Measurements from ENCODE around the gene HOXA7.
A peak's percentile ranks its signal among the peaks of the same experiment; 100 is the strongest.

Gene HOXA7

DNA sequence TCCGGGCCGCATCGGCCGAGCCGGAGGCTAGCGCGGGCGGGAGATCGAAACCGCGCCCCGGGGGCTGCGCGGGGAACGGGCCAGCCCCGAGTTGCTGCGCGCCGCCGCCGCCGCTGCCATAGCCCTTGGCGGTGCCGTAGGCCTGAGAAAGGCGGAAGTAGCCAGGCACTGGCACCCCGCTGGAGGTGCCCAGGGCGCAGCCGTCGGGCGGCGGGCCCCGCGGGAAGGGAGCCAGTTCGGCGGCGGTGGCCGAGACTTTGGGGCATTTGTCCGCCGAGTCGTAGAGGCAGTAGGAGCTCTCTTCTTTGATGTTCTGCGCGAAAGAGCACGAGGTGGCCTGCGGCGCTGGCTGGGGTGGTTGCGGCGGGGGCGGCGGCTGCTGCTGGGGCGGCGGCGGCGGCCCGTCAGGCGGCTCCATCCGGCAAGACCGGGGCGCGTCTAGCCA, 17.1 kb upstream of the HOXA7 start:
- Histone ChIP-seq H3K4me1 (ENCODE audit: control insufficient read depth, insufficient read depth, low read length, poor library complexity, severe bottlenecking) (peaks cover 3% of the 10 kb centered on the region), H3K36me3 (ENCODE audit: control insufficient read depth, insufficient read depth, low read length) (no peaks in the 10 kb centered on the region), H3K9me3 (ENCODE audit: control insufficient read depth, low read length) (no peaks in the 10 kb centered on the region), H3K27ac (ENCODE audit: low read depth, low read length, severe bottlenecking) (no peak overlapping the region), H3K4me3 (ENCODE audit: extremely low read depth, insufficient read depth, low read length, poor library complexity, severe bottlenecking) (peak overlapping the region; percentile 26)
- 1% methylated on average over 26 to 47 of the region's 59 CpGs for WGBS, 2 experiments (ENCODE audit: insufficient coverage in 2 of 2)

DNA sequence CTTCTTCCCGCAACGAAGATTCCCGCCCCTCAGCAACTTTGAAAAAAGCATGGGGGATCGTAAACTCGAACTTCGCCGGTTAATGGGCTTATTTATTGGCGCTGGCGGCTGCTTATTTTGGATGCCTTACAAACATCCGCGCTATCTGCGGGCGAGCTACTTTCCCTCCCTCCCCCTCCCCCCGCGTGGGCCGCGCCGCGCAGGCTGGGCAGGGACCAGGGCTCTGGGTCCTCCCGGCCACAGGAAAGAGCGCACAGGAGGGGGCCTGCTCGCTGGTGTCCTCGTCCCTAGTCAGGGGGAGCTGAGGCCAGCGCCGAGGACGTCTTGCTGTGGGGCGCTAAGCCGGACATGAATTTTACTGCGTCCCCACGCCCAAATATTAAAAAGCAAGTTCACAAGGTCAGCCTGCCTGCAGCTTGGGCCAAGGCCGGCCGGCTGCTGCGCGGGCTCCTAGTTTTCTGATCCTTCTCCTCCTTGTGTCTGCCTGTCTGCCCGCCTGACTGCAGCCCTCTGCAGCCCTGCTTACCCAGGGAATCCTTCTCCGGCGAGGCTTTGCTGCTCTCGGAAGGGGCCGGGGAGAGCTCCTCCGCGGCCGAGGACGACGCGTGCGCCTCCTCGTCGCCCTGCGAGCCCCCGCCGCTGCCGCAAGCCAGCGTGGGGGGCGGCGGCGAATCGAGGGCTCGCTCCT, 16.5 kb upstream of the HOXA7 start:
- no peaks in the 10 kb centered on the region for H3K36me3 ChIP-seq (ENCODE audit: control insufficient read depth, insufficient read depth, low read length)
- 1 to 2% methylated on average over 36 to 48 of the region's 58 CpGs for WGBS, 2 experiments (ENCODE audit: insufficient coverage in 2 of 2)
- H3K9me3 ChIP-seq (ENCODE audit: control insufficient read depth, low read length), result no peaks in the 10 kb centered on the region
- peak overlapping the region; percentile 29 for H3K27ac ChIP-seq (ENCODE audit: low read depth, low read length, severe bottlenecking)
- H3K4me3 ChIP-seq (ENCODE audit: extremely low read depth, insufficient read depth, low read length, poor library complexity, severe bottlenecking), result peak overlapping the region; percentile 26
- H3K4me1 ChIP-seq (ENCODE audit: control insufficient read depth, insufficient read depth, low read length, poor library complexity, severe bottlenecking), result peaks cover 3% of the 10 kb centered on the region

DNA sequence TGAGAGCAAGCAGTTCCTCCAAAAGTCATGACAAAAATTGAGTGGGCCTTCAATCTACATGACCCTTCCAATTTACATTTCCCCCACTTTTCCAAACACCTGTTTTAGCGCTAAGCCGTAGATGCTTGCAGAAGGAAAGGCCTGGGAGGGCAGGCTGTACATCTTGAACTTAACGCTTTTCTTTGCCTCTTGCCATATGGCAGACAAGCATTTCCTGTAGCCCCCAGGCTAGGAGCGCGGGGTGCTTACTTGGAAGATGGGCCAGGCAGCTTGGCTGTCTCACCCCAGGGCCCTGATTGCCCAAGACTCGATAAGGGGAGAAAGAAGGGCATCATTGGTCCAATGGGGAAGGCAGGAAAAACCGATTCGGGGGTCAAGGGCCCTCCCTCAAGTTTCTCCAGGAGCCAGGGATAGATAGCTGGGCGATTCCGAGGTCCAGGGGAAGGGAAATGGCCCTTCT, 15.9 kb upstream of the HOXA7 start:
- Histone ChIP-seq H3K27ac (ENCODE audit: low read depth, low read length, severe bottlenecking) (peak overlapping the region; percentile 29), H3K9me3 (ENCODE audit: control insufficient read depth, low read length) (no peaks in the 10 kb centered on the region), H3K36me3 (ENCODE audit: control insufficient read depth, insufficient read depth, low read length) (no peaks in the 10 kb centered on the region), H3K4me1 (ENCODE audit: control insufficient read depth, insufficient read depth, low read length, poor library complexity, severe bottlenecking) (peaks cover 3% of the 10 kb centered on the region), H3K4me3 (ENCODE audit: extremely low read depth, insufficient read depth, low read length, poor library complexity, severe bottlenecking) (no peak overlapping the region)
- WGBS, 2 experiments (ENCODE audit: insufficient coverage in 2 of 2), result 5 to 7% methylated on average over 10 of the region's 10 CpGs

DNA sequence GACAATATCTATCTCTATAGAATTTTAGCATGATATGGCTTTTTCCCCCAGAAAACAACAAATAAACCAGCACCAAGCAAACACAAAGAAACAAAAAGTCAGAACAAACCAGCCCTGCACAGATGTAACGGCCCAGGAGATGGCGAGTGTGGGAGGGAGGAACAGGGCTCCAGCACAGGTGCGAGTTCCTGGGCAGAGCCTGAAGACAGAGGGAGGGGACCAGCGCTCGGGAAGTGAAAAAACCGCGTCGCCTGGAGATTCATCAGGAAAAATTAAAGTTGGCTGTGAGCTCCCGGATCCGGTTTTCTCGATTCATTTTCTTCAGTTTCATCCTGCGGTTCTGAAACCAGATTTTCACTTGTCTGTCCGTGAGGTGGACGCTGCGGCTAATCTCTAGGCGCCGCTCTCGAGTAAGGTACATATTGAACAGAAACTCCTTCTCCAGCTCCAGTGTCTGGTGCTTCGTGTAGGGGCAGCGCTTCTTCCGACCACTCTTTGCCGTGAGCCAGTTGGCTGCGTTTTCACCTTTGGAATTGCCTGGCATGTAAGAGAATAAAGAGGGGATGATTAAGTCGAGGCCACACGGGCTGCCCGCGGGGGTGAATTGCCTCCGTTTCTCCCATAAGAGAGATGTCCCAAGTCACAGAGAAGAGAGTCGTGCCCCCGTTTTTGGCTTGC, 15.3 kb upstream of the HOXA7 start:
- no peaks in the 10 kb centered on the region for H3K9me3 ChIP-seq (ENCODE audit: control insufficient read depth, low read length)
- H3K4me3 ChIP-seq (ENCODE audit: extremely low read depth, insufficient read depth, low read length, poor library complexity, severe bottlenecking), result peak overlapping the region; percentile 2
- no peaks in the 10 kb centered on the region for H3K36me3 ChIP-seq (ENCODE audit: control insufficient read depth, insufficient read depth, low read length)
- H3K4me1 ChIP-seq (ENCODE audit: control insufficient read depth, insufficient read depth, low read length, poor library complexity, severe bottlenecking), result peaks cover 4% of the 10 kb centered on the region
- WGBS, 2 experiments (ENCODE audit: insufficient coverage in 2 of 2), result 3 to 5% methylated on average over 27 to 29 of the region's 30 CpGs
- H3K27ac ChIP-seq (ENCODE audit: low read depth, low read length, severe bottlenecking), result no peak overlapping the region

DNA sequence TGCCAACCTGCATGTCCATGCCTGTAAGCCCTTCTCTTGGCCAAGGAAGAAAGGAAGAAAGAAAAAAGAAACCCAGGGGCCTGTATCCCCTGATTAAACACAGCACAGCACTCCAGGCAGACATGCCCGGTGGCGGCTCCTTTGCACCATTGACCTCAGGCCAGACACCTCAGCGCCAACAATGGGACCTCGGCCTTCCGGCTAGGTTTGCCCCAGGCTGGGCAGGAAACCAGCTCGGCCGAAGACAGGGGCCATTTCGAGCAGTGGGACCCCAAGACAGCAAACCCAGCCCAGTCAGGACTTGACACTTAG, 14.8 kb upstream of the HOXA7 start:
- WGBS, 2 experiments (ENCODE audit: insufficient coverage in 2 of 2), result 0% methylated on average over 6 to 7 of the region's 8 CpGs
- H3K4me1 ChIP-seq (ENCODE audit: control insufficient read depth, insufficient read depth, low read length, poor library complexity, severe bottlenecking), result peaks cover 5% of the 10 kb centered on the region
- H3K36me3 ChIP-seq (ENCODE audit: control insufficient read depth, insufficient read depth, low read length), result no peaks in the 10 kb centered on the region
- no peak overlapping the region for H3K4me3 ChIP-seq (ENCODE audit: extremely low read depth, insufficient read depth, low read length, poor library complexity, severe bottlenecking)
- H3K9me3 ChIP-seq (ENCODE audit: control insufficient read depth, low read length), result no peaks in the 10 kb centered on the region
- H3K27ac ChIP-seq (ENCODE audit: low read depth, low read length, severe bottlenecking), result no peak overlapping the region

DNA sequence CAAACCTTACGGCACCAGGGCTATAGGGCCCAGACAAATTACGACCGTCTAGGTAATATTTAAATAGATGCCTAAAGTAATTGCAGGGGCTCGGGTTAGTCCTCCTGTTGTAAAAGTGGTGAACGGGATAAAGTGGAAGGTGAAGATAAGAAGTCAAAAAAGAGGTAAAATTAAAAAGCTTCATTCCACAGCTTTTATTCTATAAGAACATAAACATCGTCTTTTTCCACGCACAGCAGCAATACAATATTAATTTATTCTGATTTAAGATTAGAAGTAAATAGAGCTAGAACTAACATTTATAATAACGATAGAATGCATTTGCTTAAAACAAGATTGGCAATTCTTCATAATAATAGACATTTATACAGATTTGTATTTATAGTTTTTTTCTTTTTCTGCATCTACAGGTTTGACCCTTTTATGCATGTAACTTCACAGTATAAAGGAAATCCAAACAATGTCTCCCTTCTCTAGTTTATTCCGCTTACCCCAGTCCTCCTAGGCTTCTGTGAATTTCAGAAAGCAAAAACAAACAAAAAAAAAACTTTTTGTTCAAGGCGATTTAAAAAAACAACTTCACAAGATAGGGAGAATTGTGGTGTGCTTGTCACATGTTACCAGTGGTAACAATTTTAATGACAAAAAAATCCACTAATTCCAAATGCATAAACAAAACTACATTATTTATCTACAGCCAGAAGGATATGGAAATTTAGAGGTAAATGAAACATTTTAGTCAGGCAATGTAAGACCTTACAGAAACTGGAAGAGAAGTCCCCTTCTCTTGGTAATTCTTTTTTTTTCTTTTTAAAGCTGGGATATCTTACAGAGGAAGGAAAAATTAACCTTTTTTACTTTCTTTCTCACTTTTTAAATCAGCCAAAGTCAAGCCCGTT, 14.2 kb upstream of the HOXA7 start:
- 6 to 30% methylated on average over 2 to 3 of the region's 11 CpGs for WGBS, 2 experiments (ENCODE audit: insufficient coverage in 2 of 2)
- no peaks in the 10 kb centered on the region for H3K36me3 ChIP-seq (ENCODE audit: control insufficient read depth, insufficient read depth, low read length)
- H3K4me1 ChIP-seq (ENCODE audit: control insufficient read depth, insufficient read depth, low read length, poor library complexity, severe bottlenecking), result peaks cover 5% of the 10 kb centered on the region
- H3K27ac ChIP-seq (ENCODE audit: low read depth, low read length, severe bottlenecking), result no peak overlapping the region
- no peaks in the 10 kb centered on the region for H3K9me3 ChIP-seq (ENCODE audit: control insufficient read depth, low read length)
- peak overlapping the region; percentile 23 for H3K4me3 ChIP-seq (ENCODE audit: extremely low read depth, insufficient read depth, low read length, poor library complexity, severe bottlenecking)

DNA sequence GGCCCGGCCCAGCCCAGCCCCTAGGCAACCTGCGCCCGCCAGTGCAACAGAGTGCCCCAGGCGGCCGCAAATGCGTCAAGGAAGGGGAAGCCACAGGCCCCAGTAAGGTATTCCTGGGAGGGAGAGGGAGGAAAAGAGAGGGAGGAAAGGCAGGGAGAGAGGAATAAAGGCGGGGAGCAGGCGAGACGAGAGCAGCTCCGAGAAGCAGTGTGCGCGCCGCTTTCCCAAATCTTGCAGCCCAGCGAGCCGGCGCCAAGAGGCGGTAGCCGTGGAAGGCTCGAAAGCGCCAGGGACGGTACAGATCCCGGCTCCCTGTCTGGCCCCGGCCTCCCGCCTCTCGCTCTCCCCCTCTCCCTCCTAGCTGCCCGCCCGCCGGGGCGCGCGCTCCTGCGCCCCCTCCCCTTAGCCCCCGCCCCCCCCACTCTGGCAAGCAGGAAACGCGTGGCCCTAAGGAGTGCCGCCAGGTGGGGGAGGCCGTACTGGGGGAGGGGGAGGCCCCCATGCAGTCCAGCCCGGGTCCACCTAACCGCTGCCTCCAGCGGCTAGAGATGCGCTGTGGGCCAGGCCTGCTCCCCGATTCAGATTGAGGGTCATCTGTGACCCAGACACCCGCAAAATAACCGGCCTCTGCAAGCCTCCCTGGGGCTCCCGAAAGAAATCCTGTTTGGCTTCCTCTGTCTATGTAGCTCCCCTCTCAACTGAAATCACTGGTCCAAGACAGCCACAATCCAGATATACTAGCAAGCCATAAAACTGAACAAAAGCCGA, 13.4 kb upstream of the HOXA7 start:
- Histone ChIP-seq H3K36me3 (ENCODE audit: control insufficient read depth, insufficient read depth, low read length) (no peaks in the 10 kb centered on the region), H3K4me3 (ENCODE audit: extremely low read depth, insufficient read depth, low read length, poor library complexity, severe bottlenecking) (peak overlapping the region; percentile 23), H3K27ac (ENCODE audit: low read depth, low read length, severe bottlenecking) (no peak overlapping the region), H3K4me1 (ENCODE audit: control insufficient read depth, insufficient read depth, low read length, poor library complexity, severe bottlenecking) (peaks cover 5% of the 10 kb centered on the region), H3K9me3 (ENCODE audit: control insufficient read depth, low read length) (no peaks in the 10 kb centered on the region)
- WGBS, 2 experiments (ENCODE audit: insufficient coverage in 2 of 2), result 1 to 2% methylated on average over 25 to 26 of the region's 46 CpGs

DNA sequence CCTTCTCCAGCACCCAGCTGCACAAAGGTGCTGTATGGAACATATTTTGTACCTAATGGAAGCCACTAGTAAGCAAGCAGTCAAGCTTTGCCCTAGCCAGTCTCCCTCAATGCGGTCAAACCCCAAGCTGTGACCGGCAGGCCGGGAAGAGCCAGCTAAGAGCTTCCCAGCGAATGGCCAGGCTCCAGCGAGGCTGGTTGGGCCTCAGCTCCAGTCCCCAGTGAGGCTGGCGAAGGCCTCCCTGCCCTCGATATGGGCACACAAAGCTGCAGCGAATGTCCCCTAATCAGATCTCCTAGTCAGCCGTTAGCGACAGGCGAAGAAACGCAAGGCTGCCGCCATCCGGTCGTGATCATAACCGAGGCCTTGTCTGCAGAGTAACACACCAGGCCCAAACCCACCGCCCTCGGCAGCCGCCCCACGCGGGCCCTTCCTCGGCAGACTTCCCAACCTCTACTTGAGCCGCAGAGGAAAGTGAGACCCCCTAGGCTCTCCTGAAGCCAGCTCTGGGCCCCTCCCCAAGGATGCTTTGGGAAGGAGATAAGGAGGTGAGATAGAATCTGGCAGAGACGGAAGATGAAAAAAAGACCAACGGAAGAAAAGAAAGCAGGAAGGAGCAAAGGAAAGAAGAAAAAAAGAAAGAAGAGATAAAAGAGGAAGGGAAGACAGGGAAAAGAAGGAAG, 11.9 kb upstream of the HOXA7 start:
- no peaks in the 10 kb centered on the region for H3K36me3 ChIP-seq (ENCODE audit: control insufficient read depth, insufficient read depth, low read length)
- H3K4me1 ChIP-seq (ENCODE audit: control insufficient read depth, insufficient read depth, low read length, poor library complexity, severe bottlenecking), result peaks cover 2% of the 10 kb centered on the region
- H3K9me3 ChIP-seq (ENCODE audit: control insufficient read depth, low read length), result no peaks in the 10 kb centered on the region
- H3K27ac ChIP-seq (ENCODE audit: low read depth, low read length, severe bottlenecking), result no peak overlapping the region
- peak overlapping the region; percentile 14 for H3K4me3 ChIP-seq (ENCODE audit: extremely low read depth, insufficient read depth, low read length, poor library complexity, severe bottlenecking)
- WGBS, 2 experiments (ENCODE audit: insufficient coverage in 2 of 2), result 6% methylated on average over 21 to 25 of the region's 25 CpGs

DNA sequence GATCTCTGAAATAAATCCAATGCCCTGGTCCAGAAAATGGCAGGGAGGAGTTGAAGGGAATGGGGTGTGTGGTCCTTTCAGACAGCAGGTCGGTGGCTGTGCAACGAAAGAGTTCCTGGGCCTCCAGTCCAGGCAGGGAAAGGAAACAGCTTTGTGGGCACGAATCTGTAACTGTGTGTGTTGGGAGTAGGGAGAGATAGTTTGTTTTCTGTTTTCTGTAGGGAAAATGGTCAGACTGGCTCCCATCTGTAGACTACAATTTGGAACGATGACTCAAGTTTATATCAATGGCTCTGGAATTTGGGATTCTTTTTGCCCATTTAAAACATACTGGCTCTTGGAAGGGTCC, 11.4 kb upstream of the HOXA7 start:
- Histone ChIP-seq H3K27ac (ENCODE audit: low read depth, low read length, severe bottlenecking) (no peak overlapping the region), H3K36me3 (ENCODE audit: control insufficient read depth, insufficient read depth, low read length) (no peaks in the 10 kb centered on the region), H3K4me3 (ENCODE audit: extremely low read depth, insufficient read depth, low read length, poor library complexity, severe bottlenecking) (no peak overlapping the region), H3K4me1 (ENCODE audit: control insufficient read depth, insufficient read depth, low read length, poor library complexity, severe bottlenecking) (peaks cover 2% of the 10 kb centered on the region), H3K9me3 (ENCODE audit: control insufficient read depth, low read length) (no peaks in the 10 kb centered on the region)
- WGBS, 2 experiments (ENCODE audit: insufficient coverage in 2 of 2), result 7 to 20% methylated on average over 2 to 3 of the region's 4 CpGs

Data from mesodermal cell (in vitro differentiated cells).